ENCODE measurements around the gene KIF23.
"Not testable (repeated sequence)": the region's sequence is repeated elsewhere in the genome, so short reads cannot be mapped to it uniquely, and the experiment has no call there.

The KIF23 gene

DNA sequence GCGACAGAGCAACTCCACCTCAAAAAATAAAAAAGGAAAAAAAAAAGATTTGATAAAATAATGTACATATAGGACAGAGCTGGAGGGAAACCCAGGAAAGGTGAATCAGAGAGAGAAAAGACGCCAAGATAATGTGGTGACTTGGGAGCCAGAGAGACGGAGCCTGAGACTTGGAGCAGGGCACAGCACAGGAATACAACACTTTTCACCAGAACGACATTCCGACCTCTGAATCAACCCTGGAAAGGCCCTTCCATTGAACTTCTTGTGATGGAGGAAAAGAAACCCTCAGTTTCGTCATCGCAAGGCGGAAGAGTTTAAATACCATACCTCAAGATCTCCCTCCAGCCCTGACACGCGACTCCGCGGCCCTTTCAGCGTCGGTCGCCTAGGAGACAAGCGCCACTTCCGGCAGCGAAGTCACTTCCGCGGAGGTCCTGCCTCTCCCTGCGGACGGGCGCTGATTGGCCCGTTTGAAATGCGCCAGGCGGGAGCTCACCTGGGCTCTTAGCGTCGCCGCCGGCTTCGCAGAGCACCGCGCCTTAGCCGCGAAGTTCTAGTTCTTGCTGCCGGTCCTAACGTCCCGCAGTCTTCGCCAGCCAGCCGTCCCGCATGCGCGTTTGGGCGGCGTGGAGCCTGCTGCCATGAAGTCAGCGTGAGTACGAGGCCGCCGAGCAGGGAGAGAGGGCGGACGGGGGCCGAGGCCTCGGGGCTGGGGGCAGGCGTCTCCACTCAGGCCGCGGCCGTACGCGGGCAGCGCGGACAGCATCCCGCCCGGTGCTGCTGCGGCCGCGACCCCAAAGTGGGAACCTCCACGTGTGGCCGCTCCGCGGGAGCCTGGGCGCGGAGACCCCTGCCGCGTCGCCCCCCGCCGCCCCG lies at the start of gene KIF23:
Gene KIF23, plus strand, starts transcription at position 528 of the 879 bp plus-strand sequence. Its CDS starts 117 bp downstream, at position 645.
- peak; percentile 92 for DNase-seq (ENCODE audit: low spot score)

GRCh38 chr15:69367236-69367635 lies 46.9 kb upstream of the KIF23 start:
- no peak for DNase-seq (ENCODE audit: low spot score)

GRCh38 chr15:69369631-69370030 lies 44.5 kb upstream of the KIF23 start:
- no peak for DNase-seq (ENCODE audit: low spot score)

GRCh38 chr15:69373406-69373805 lies 40.7 kb upstream of the KIF23 start:
- DNase-seq (ENCODE audit: low spot score) = no peak

GRCh38 chr15:69375151-69375790 lies 38.9 kb upstream of the KIF23 start:
- DNase-seq (ENCODE audit: low spot score) = no peak

DNA sequence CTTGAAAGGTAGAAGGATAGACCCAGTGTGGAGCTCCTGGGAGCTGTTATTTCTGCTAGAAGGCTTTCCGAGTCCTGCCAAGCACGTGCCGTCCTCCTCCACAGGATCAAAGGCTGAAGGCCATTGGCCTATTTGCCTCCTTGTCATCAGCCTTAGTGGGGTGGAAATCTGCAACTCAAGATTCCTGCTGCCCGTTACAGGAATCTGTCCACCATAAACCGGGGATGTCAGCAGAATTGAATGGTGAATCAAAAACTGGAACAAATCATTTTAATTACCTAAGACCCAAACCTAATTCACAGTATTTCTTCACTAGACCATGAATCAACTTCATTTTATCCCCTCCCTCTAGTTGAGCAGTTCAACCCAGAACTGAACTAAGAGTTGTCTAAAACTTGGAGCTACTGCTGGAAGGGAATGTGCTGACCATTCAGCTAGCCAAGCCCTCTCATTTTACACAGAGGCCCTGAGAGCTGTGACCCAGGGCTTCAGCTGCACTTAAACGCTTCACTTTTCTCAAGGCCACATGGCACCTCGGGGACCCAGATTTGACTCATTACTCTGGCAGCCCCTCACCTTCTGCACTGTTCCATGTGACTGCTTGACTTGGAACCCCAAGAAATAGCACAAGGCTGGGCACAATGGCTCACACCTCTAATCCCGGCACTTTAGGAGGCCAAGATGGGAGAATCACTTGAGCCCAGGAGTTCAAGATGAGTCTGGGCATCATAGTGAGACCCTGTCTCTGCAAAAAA lies 36.8 kb upstream of the KIF23 start:
- no peak for DNase-seq (ENCODE audit: low spot score)

- no peak for DNase-seq (ENCODE audit: low spot score)
These were observed 33.9 kb upstream of the KIF23 start for GRCh38 chr15:69380100-69380725.

- DNase-seq (ENCODE audit: low spot score) = no peak
These were observed 33.4 kb upstream of the KIF23 start for GRCh38 chr15:69380726-69381105.

GRCh38 chr15:69382176-69382575 lies 32.0 kb upstream of the KIF23 start:
- DNase-seq (ENCODE audit: low spot score) = not testable (repeated sequence)

DNA sequence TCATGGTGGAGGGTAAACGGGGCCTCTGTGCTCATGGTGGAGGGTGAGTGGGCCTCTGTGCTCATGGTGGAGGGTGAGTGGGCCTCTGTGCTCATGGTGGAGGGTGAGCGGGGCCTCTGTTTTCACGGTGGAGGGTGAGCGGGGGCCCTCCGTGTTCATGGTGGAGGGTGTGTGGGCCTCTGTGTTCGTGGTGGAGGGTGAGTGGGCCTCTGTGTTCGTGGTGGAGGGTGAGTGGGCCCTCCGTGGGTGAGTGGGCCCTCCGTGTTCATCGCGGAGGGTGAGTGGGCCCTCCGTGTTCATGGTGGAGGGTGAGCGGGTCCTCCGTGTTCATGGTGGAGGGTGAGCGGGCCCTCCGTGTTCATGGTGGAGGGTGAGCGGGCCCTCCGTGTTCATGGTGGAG lies 30.1 kb upstream of the KIF23 start:
- DNase-seq (ENCODE audit: low spot score) = not testable (repeated sequence)

- DNase-seq (ENCODE audit: low spot score) = no peak
These were observed 29.2 kb upstream of the KIF23 start for GRCh38 chr15:69384626-69385598.

DNA sequence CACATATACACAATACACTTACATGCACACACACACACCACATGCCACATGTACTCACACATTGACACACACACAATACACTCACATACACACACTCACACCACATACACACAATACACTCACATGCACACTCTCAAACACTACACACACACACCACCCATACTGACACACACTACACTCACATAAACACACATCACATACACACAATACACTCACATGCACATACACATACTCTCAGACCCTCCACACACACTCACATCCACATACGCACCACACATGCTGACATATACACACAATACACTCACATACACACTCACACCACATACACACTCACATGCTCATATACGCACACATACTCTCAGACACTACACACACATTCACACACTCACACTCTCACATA lies 28.3 kb upstream of the KIF23 start:
- DNase-seq (ENCODE audit: low spot score) = no peak

- no peak for DNase-seq (ENCODE audit: low spot score)
These were observed 27.9 kb upstream of the KIF23 start for GRCh38 chr15:69386284-69386683.

DNA sequence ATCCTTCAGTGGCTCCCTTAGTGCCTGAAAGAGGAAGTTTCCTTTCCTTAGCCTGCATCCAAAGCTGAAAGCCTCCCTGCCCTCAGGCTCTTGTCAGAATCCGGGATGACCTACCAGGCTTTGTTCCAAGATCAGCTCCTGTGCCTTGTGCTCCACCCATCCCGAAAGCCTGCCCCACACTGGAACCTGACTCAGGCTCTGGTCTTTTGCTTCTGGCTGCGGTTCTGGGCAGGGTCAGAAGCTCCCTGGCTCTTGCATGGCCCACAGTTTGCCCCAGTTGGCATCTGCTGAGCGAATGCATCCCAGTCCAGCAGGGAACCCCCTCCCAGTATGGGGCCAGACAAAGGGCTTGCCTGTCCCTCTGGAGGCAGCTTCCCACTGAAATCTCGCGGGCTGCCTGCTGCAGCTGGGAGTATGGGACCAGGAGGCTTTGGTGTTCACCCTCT lies 25.9 kb upstream of the KIF23 start:
- no peak for DNase-seq (ENCODE audit: low spot score)

DNA sequence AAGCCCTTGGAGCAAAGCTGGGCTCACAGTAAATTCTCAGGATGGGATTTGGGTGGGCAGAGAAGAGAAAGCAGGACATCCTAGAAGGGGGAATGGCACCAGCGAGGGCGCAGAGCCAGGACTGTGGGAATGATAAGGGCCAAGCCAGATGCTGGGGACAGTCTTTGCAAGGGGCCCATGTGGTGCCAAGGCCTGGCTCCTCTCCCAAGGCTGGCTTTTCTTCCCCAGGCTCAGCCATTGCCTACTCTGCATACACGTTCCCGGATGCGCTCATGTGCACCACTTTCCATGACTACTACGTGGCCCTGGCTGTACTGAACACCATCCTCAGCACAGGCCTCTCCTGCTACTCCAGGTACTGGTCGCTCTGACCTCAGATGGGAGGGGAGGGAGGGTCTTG lies 24.7 kb upstream of the KIF23 start:
- no peak for DNase-seq (ENCODE audit: low spot score)

DNA sequence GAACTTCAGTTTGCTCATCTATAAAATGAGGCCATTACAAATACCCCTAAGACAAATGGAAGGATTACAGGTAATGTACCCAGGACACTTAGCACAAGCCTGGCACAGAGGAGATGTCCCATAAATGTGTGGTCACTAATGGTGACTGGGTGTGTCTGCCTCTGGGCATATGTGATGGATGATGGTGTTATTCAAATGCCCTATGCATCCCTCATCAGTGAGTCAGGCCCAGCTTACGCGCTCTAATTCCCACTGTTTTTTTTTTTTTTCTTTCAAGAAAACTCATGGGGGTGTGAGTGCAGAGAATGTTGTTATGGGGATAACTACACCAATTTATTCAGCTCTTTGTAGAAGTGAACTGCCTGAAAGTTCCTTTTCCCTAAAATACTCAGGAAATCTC lies 23.6 kb upstream of the KIF23 start:
- no peak for DNase-seq (ENCODE audit: low spot score)

DNA sequence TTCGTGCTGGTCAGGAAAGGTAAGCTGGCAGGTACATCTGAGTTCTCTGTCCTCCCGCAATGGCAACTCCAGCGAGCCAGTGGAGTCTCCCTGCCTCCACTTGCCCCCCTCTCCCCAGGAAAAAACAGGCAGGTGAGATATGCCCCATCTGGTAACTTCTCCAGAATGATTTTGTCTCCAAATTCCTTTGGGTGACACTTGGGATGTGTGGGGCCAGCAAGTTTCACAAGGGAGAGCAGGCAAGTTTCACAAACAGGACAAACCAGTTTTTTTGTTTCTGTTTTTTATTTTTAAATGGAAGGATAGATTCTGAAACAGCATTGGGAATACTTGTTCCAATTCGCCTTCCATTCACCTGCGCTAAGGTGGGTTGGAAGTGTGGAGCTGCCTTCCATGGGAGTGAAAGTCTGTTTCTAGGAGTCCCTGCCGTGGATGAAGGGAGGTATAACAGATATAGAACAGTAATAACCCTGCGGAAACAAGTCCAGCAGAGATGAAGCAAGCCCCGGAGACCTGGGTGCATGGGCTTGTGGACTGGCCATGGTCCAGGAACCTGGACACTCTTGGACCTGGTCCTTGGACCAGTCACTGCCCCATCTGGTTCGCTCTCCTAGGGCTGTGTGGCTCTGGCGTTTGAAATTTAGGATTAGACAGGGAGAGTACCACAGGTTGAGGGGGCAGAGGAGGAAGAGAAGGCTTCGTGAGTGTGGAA lies 22.9 kb upstream of the KIF23 start:
- no peak for DNase-seq (ENCODE audit: low spot score)

- no peak for DNase-seq (ENCODE audit: low spot score)
These were observed 21.8 kb upstream of the KIF23 start for GRCh38 chr15:69392352-69392751.

GRCh38 chr15:69393831-69394491 lies 20.2 kb upstream of the KIF23 start:
- DNase-seq (ENCODE audit: low spot score) = no peak

All from hematopoietic multipotent progenitor cell treated with erythropoietin and hydrocortisone succinate and interleukin-3 and kit ligand, for 15 days (in vitro differentiated cells).